Parathyroid adenoma (tissue), 2 donors: ENCODE data around the gene HELT.
"Not testable (repeated sequence)": the region's sequence is repeated elsewhere in the genome, so short reads cannot be mapped to it uniquely, and the experiment has no call there.

Source experiments
- H2AFZ ChIP-seq: fragments of 300-600 bp; sonication (generic); one replicate; pipeline ENCODE4 v1.7.0; 2017; ENCODE audit warnings: antibody characterized with exemption, mild to moderate bottlenecking
- H3K27ac ChIP-seq: fragments of 300-600 bp; sonication (generic); one replicate; pipeline ENCODE4 v1.7.0; 2017
- H3K27me3 ChIP-seq: fragments of 300-600 bp; sonication (generic); one replicate; pipeline ENCODE4 v1.7.0; 2017; ENCODE audit warnings: low read length; ENCODE audit not compliant: control insufficient read depth, insufficient read depth
- H3K36me3 ChIP-seq: fragments of 300-600 bp; sonication (generic); one replicate; pipeline ENCODE4 v1.7.0; 2017; ENCODE audit warnings: low read length; ENCODE audit not compliant: control insufficient read depth, insufficient read depth
- H3K4me1 ChIP-seq: fragments of 300-600 bp; sonication (generic); one replicate; pipeline ENCODE4 v1.7.0; 2017; ENCODE audit warnings: control low read depth
- H3K4me2 ChIP-seq: fragments of 300-600 bp; sonication (generic); one replicate; pipeline ENCODE4 v1.7.0; 2017; ENCODE audit warnings: low read length
- H3K4me3 ChIP-seq: fragments of 300-600 bp; sonication (generic); one replicate; pipeline ENCODE4 v1.7.0; 2017; ENCODE audit warnings: low read depth, low read length
- H3K79me2 ChIP-seq: fragments of 300-600 bp; sonication (generic); one replicate; pipeline ENCODE4 v1.7.0; 2017; ENCODE audit warnings: control low read depth
- H3K9ac ChIP-seq: fragments of 300-600 bp; sonication (generic); one replicate; pipeline ENCODE4 v1.7.0; 2017; ENCODE audit warnings: mild to moderate bottlenecking
- H3K9me3 ChIP-seq: fragments of 300-600 bp; sonication (generic); one replicate; pipeline ENCODE4 v1.7.0; 2017; ENCODE audit warnings: low read length; ENCODE audit not compliant: control insufficient read depth
- TF ChIP-seq, protein P1 (sequence below): fragments of 300-600 bp; sonication (generic); IDR thresholded peaks from one replicate; pipeline ENCODE4 v1.7.0; 2017; ENCODE audit warnings: antibody characterized with exemption, mild to moderate bottlenecking
- donor health status: primary hyperparathyroidism.

HELT gene

DNA sequence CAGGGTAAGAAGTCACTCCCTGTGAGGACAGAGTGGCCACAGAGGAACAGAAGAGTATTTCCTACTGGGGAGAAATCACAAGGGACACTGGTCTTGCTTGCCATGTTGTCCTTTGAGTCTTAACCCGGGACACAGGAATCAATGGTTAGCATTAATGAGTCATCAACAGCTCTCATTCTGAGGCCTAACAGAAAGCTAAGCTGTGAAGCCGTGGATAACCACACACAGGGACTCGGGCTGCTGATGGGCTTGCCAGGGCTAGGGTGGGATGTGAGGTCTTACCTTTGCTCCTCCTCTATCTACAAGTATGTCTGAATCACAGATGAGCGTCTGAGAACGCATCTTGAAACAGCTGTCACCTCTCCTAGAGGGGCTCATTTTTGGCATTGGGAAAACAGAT, 22.2 kb downstream of the HELT start:
- Histone ChIP-seq H3K4me1 (no peaks in the 10 kb centered on the region), H3K27me3 (no peaks in the 10 kb centered on the region), H3K4me2 (no peak overlapping the region), H2AFZ (no peak overlapping the region), H3K36me3 (no peaks in the 10 kb centered on the region), H3K9me3 (no peaks in the 10 kb centered on the region), H3K9ac (no peak overlapping the region), H3K27ac (no peak overlapping the region), H3K79me2 (no peaks in the 10 kb centered on the region), H3K4me3 (no peak overlapping the region)
- TF ChIP-seq, protein P1, sequence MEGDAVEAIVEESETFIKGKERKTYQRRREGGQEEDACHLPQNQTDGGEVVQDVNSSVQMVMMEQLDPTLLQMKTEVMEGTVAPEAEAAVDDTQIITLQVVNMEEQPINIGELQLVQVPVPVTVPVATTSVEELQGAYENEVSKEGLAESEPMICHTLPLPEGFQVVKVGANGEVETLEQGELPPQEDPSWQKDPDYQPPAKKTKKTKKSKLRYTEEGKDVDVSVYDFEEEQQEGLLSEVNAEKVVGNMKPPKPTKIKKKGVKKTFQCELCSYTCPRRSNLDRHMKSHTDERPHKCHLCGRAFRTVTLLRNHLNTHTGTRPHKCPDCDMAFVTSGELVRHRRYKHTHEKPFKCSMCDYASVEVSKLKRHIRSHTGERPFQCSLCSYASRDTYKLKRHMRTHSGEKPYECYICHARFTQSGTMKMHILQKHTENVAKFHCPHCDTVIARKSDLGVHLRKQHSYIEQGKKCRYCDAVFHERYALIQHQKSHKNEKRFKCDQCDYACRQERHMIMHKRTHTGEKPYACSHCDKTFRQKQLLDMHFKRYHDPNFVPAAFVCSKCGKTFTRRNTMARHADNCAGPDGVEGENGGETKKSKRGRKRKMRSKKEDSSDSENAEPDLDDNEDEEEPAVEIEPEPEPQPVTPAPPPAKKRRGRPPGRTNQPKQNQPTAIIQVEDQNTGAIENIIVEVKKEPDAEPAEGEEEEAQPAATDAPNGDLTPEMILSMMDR, result no peak

DNA sequence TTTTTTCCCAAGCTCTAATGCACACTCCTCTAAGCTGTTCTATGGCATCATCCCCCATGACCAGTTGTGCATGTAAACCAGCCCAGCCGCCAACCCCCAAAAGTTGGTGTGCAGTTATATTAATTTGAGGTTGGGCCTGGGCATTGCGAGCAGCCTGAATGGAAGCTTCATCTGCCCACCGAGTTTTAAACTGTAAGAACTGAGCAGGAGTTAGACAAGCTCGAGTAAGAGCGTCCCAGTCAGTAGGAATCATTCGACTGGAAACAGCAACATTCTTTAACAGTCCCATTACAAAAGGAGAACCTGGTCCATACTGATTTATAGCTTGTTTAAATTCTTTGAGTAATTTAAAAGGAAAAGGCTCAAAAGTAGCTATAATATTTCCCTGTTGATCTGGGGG, 32.0 kb downstream of the HELT start:
- H3K9me3 ChIP-seq, H2AFZ ChIP-seq, H3K27me3 ChIP-seq, H3K9ac ChIP-seq, H3K4me3 ChIP-seq, H3K4me2 ChIP-seq, H3K79me2 ChIP-seq, H3K36me3 ChIP-seq, H3K4me1 ChIP-seq, H3K27ac ChIP-seq: not testable (repeated sequence)

DNA sequence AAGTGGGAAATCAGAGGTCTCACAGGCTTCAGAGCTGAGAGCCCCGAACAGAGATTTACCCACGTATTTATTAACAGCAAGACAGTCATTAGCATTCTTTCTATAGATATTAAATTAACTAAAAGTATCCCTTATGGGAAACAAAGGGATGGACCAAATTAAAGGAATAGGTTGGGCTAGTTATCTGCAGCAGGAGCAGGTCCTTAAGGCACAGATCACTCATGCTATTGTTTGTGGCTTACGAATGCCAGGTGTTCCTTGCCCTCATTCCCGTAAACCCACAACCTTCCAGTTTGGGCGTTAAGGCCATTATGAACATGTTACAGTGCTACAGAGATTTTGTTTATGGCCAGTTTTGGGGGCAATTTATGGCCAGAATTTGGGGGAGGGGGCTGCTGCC, 33.0 kb downstream of the HELT start:
- not testable (repeated sequence) for H3K27ac ChIP-seq, H3K9ac ChIP-seq, H3K9me3 ChIP-seq, H3K4me1 ChIP-seq, H3K4me3 ChIP-seq, H3K27me3 ChIP-seq, H3K79me2 ChIP-seq, H3K36me3 ChIP-seq, H3K4me2 ChIP-seq, H2AFZ ChIP-seq

DNA sequence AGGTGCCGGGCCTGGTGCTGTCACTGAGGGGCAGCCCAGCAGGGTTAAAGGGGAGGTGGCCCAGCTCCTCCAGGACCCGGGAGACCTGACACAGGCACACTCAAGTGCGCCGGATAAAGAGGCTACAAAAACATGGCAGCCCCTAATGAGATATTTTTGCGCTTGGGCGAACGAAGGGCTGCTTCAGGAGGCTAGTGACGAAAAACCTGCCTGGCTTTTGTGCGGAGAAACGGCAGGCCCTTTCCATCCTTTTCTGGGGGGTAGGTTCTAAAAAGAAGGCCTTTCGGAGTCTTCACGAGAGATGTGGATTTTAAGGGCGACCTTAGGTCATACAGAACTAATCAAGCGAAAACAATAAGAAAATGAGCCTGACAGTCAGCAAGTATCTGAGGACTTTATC, 35.5 kb downstream of the HELT start:
- no peaks in the 10 kb centered on the region for H3K4me1 ChIP-seq
- no peak overlapping the region for H2AFZ ChIP-seq
- no peak overlapping the region for H3K27ac ChIP-seq
- TF ChIP-seq, protein P1, result no peak
- H3K4me3 ChIP-seq, result no peak overlapping the region
- H3K79me2 ChIP-seq, result no peaks in the 10 kb centered on the region
- H3K36me3 ChIP-seq, result no peaks in the 10 kb centered on the region
- H3K27me3 ChIP-seq, result no peaks in the 10 kb centered on the region
- no peaks in the 10 kb centered on the region for H3K9me3 ChIP-seq
- no peak overlapping the region for H3K9ac ChIP-seq
- H3K4me2 ChIP-seq, result no peak overlapping the region

DNA sequence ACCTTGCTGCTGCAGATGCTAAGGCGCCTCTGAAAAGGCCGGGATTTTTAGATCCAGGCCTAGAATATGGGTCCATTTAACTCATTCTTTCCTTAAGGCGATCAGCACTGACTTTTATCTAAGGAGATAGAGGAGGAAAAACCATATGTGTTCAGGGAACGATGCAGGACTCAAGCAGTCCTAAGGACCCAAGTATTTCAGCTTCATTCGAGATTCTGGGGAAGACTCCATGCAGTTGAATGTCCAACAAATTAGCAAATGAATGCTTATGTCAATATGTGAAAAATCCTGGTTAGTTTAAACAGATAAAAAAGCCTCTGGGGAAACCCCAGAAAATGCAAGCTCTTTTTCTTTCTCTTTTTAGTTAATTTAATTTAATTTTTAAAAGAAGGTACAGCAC, 36.0 kb downstream of the HELT start:
- Histone ChIP-seq H3K9me3 (no peaks in the 10 kb centered on the region), H2AFZ (no peak overlapping the region), H3K36me3 (no peaks in the 10 kb centered on the region)

DNA sequence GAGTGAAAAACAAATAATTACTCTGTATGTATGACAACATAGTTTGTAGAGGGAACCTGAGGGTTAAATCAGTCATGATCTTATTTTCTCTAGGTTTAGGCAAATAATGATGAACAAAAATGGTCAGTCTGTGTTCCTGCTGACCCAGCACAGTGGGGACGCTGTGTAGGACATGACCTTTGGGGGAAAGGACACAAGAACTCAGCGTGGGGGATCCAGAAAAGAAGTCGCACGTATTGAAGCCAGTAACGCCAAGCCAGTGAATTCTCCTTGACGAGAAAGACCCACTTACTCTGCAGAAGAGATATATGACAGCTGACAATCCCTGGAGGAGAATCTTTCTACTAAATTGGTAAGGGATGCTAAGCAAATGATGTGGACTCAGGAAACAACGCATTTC, 36.6 kb downstream of the HELT start:
- Histone ChIP-seq H3K79me2 (no peaks in the 10 kb centered on the region), H3K27me3 (no peaks in the 10 kb centered on the region), H3K9me3 (no peaks in the 10 kb centered on the region), H3K4me3 (no peak overlapping the region), H2AFZ (no peak overlapping the region), H3K4me1 (no peaks in the 10 kb centered on the region), H3K36me3 (no peaks in the 10 kb centered on the region), H3K4me2 (no peak overlapping the region), H3K9ac (no peak overlapping the region), H3K27ac (no peak overlapping the region)
- TF ChIP-seq, protein P1, result no peak

More for the DNA sequence above, 36.0 kb downstream of the HELT start:
- no peak overlapping the region for H3K9ac ChIP-seq
- no peak overlapping the region for H3K27ac ChIP-seq
- H3K27me3 ChIP-seq, result no peaks in the 10 kb centered on the region
- no peak overlapping the region for H3K4me3 ChIP-seq
- H3K79me2 ChIP-seq, result no peaks in the 10 kb centered on the region
- no peaks in the 10 kb centered on the region for H3K4me1 ChIP-seq
- no peak overlapping the region for H3K4me2 ChIP-seq
- TF ChIP-seq, protein P1, result no peak
